Measurements from ENCODE around the gene GLP1R.

Gene GLP1R

GRCh38 chr6:39111280-39111679 lies 62.7 kb downstream of the GLP1R start:
- no peak for TF ChIP-seq CTCF (conservative IDR thresholded peaks at IDR 0.05; ENCODE audit: control insufficient read depth, insufficient read depth, low read depth, low read length)
- H3K4me3 ChIP-seq (ENCODE audit: control insufficient read depth, low read depth, low read length) = no peak overlapping the region
- no peak for DNase-seq (ENCODE audit: low read depth)

DNA sequence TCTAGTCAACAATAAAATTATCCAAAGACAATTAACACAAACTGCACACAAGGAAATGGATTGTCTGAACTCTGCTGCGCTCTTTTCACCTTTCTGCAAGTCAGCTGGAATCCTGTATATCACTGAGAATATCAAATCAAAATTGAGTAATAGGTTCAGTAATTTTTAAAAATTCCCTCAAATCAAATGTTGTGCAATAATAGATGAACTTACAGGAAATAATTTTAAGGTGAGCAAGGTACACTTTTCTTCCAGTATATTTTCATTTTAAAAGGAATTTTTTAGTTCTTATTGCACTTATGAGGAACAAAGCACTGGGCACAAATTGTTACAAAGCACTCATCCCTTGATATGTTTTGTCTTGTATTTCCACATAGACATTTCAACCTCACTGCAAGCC lies 65.2 kb downstream of the GLP1R start:
- DNase-seq (ENCODE audit: low read depth) = no peak
- no peak for TF ChIP-seq CTCF (conservative IDR thresholded peaks at IDR 0.05; ENCODE audit: control insufficient read depth, insufficient read depth, low read depth, low read length)
- H3K4me3 ChIP-seq (ENCODE audit: control insufficient read depth, low read depth, low read length) = peak overlapping the region; percentile 76

- peak overlapping the region; percentile 76 for H3K4me3 ChIP-seq (ENCODE audit: control insufficient read depth, low read depth, low read length)
- no peak for DNase-seq (ENCODE audit: low read depth)
- TF ChIP-seq CTCF (conservative IDR thresholded peaks at IDR 0.05; ENCODE audit: control insufficient read depth, insufficient read depth, low read depth, low read length) = no peak
Observed at GRCh38 chr6:39114388-39114703, 65.8 kb downstream of the GLP1R start.

DNA sequence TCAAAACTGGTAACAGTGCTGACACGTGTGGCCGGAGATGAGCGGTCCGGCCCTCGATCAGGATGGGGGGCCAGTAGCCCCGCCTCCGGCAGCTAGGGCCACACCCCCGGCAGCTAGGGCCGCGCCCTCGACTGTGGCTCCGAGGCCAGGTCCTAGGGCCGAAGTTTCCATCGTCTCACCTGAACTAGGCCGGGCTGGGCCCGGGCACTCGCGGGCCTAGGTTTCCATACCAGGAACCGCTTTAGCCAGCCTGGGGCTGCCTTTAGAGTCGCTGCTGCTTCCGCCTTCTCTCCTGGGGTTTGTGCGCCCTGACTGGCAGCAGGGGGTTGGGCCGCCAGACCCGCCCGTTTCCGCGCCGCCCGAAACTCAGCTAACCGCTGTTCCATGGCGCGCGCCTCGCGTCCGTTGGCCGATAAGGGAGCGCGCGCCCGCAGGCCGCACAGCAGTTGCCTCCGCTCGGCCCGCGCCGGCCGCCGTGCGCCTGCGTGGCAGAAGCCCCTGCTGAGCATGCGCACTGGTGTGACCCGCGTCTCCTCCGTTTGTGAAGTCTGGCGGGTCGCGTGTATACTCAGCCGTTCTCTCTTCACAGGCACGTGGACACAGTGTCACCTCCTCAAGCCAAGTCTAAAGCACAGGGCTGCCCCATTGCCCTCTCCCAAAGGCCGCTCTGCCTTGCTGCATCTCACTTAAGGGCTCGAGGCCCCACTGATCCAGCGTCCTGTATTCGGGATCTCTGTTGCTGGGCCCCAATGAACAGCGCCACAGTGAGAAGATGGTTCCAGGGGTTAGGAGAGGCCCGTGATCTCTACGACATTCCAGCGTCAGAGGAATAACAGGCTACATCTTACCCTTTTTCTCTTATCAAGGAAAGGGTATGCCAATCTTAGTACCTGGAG lies 66.4 kb downstream of the GLP1R start, which contains the start of gene SAYSD1:
SAYSD1 (minus strand) TSS at position 483 of the 896 bp plus-strand sequence; CDS start at position 386, 97 bp downstream.
- DNase-seq (ENCODE audit: low read depth) = peak; percentile 84
- no peak for TF ChIP-seq CTCF (conservative IDR thresholded peaks at IDR 0.05; ENCODE audit: control insufficient read depth, insufficient read depth, low read depth, low read length)
- peak within 1 kb of the TSS; percentile 76 for H3K4me3 ChIP-seq (ENCODE audit: control insufficient read depth, low read depth, low read length)

- DNase-seq (ENCODE audit: low read depth) = no peak
- no peak overlapping the region for H3K4me3 ChIP-seq (ENCODE audit: control insufficient read depth, low read depth, low read length)
- no peak for TF ChIP-seq CTCF (conservative IDR thresholded peaks at IDR 0.05; ENCODE audit: control insufficient read depth, insufficient read depth, low read depth, low read length)
Observed at GRCh38 chr6:39118921-39119320, 70.3 kb downstream of the GLP1R start.

- no peak overlapping the region for H3K4me3 ChIP-seq (ENCODE audit: control insufficient read depth, low read depth, low read length)
- DNase-seq (ENCODE audit: low read depth) = no peak
- no peak for TF ChIP-seq CTCF (conservative IDR thresholded peaks at IDR 0.05; ENCODE audit: control insufficient read depth, insufficient read depth, low read depth, low read length)
Observed at GRCh38 chr6:39124114-39124513, 75.5 kb downstream of the GLP1R start.
